Heart left ventricle (tissue), 13 donors: Measurements from ENCODE around the gene LRMDA.

ENCODE experiments used
- POLR2A ChIP-seq, 2 donors: fragments of 450-650 bp; IDR thresholded peaks; one replicate each; pipeline ENCODE4 v1.6.1; 2017; ENCODE audit warnings: antibody characterized with exemption in 2 of 2, mild to moderate bottlenecking in 2 of 2, moderate library complexity in 2 of 2
- TF ChIP-seq, protein P1 (sequence below), 12 donors: fragments of 200-600 bp; sonication (generic) in 4 of 12; IDR thresholded peaks; one replicate each; pipeline versions ENCODE4 v1.5.0 to v1.8.0; 2018 to 2022; ENCODE audit warnings: antibody characterized with exemption in 12 of 12, mild to moderate bottlenecking in 5 of 12
- donor health status: ischemic (EF 13 %, LVEDD 7.1; RV severe dilation, severe dysfunction).
- donor health status: DM: no; HTN: yes; CAD: no.
- donor health status: DM: no; HTN: no; CAD: no.
- donor health status: ischemic (EF 25% LVEDD 6.9; RV normal size, moderate dysfunction).
- donor health status: ischemic (EF 25% LVEDD 5.7; RV mildly dilated, moderate dysfunction).
- donor health status: ischemic (EF 35%, LVEDD 5.7; RV mildly dilated, moderate dysfunction).
- donor health status: nonischemic (EF 11% LVEDD 7.7; RV severe dilation, severe dysfunction).
- donor health status: DM: yes; HTN: yes; CAD: no.
- donor health status: PGD.
- donor health status: ischemic (EF 29% LVEDD 5.4; RV normal size, mild dysfunction).
- donor health status: nonischemic (EF 23%, LVEDD 6.1; RV moderate dilation, normal function).

DNA sequence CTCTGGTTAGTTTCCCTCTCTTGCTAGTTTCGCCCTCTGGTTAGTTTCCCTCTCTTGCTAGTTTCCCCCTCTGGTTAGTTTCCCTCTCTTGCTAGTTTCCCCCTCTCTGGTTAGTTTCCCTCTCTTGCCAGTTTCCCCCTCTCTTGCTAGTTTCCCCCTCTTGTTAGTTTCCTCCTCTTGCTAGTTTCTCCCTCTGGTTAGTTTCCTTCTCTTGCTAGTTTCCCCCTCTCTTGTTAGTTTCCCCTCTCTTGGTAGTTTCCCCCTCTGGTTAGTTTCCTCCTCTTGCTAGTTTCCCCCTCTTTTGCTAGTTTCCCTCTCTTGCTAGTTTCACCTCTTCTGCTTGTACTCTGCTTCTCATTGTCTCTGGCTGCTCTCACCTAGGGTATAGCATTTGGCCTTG lies 613.8 kb downstream of the LRMDA start:
- TF ChIP-seq, protein P1, sequence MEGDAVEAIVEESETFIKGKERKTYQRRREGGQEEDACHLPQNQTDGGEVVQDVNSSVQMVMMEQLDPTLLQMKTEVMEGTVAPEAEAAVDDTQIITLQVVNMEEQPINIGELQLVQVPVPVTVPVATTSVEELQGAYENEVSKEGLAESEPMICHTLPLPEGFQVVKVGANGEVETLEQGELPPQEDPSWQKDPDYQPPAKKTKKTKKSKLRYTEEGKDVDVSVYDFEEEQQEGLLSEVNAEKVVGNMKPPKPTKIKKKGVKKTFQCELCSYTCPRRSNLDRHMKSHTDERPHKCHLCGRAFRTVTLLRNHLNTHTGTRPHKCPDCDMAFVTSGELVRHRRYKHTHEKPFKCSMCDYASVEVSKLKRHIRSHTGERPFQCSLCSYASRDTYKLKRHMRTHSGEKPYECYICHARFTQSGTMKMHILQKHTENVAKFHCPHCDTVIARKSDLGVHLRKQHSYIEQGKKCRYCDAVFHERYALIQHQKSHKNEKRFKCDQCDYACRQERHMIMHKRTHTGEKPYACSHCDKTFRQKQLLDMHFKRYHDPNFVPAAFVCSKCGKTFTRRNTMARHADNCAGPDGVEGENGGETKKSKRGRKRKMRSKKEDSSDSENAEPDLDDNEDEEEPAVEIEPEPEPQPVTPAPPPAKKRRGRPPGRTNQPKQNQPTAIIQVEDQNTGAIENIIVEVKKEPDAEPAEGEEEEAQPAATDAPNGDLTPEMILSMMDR (IDR thresholded peaks at IDR 0.05): no peak
- TF ChIP-seq POLR2A (IDR thresholded peaks at IDR 0.05): no peak
